SK-N-SH treated with all-trans-retinoic acid at 6 μM for 48 hours (cell line): ENCODE results near the gene POLR2E.

ENCODE experiments used
- ATAC-seq: fragments of 200-7000 bp; cut with Tn5 transposase; 3 replicates; pipeline ENCODE4 v1.9.1; 2020; ENCODE audit warnings: mild to moderate bottlenecking, moderate library complexity
- ARNTL ChIP-seq: fragments of 450-650 bp; formaldehyde crosslinking; IDR thresholded peaks from 2 replicates; pipeline ENCODE4 v1.5.0; 2020; ENCODE audit warnings: low read depth, mild to moderate bottlenecking, moderate library complexity, borderline replicate concordance
- BACH2 ChIP-seq: fragments of 250-450 bp; sonication (Bioruptor Pico); IDR thresholded peaks from 2 replicates; pipeline ENCODE4 v1.9.0; 2021; ENCODE audit warnings: mild to moderate bottlenecking, borderline replicate concordance
- CSDC2 ChIP-seq: fragments of 250-450 bp; sonication (Bioruptor Pico); IDR thresholded peaks from 2 replicates; pipeline ENCODE4 v1.5.0; 2020; ENCODE audit warnings: mild to moderate bottlenecking, moderate library complexity
- ESRRG ChIP-seq: fragments of 250-450 bp; sonication (Bioruptor Pico); IDR thresholded peaks from 2 replicates; pipeline ENCODE4 v1.6.1; 2021; ENCODE audit warnings: mild to moderate bottlenecking
- GLIS3 ChIP-seq: fragments of 250-450 bp; sonication (Bioruptor Pico); IDR thresholded peaks from 2 replicates; pipeline ENCODE4 v1.5.0; 2020; ENCODE audit warnings: mild to moderate bottlenecking, moderate library complexity
- ISL1 ChIP-seq: fragments of 250-450 bp; sonication (Bioruptor Pico); IDR thresholded peaks from 2 replicates; pipeline ENCODE4 v2.1.2; 2022; ENCODE audit warnings: mild to moderate bottlenecking, moderate library complexity
- OSR1 ChIP-seq: fragments of 250-450 bp; sonication (Bioruptor Pico); IDR thresholded peaks from 2 replicates; pipeline ENCODE4 v1.8.0; 2022; ENCODE audit warnings: moderate library complexity, mild to moderate bottlenecking, inconsistent platforms
- POU6F1 ChIP-seq: fragments of 250-450 bp; sonication (Bioruptor Pico); IDR thresholded peaks from 2 replicates; pipeline ENCODE4 v1.8.0; 2021; ENCODE audit warnings: low read depth, mild to moderate bottlenecking, moderate library complexity, borderline replicate concordance
- PPARA ChIP-seq: fragments of 250-450 bp; sonication (Bioruptor Pico); IDR thresholded peaks from 2 replicates; pipeline ENCODE4 v1.5.0; 2020; ENCODE audit warnings: mild to moderate bottlenecking, borderline replicate concordance
- RARB ChIP-seq: fragments of 250-450 bp; sonication (Bioruptor Pico); IDR thresholded peaks from 2 replicates; pipeline ENCODE4 v1.8.0; 2021; ENCODE audit warnings: mild to moderate bottlenecking, moderate library complexity
- SNAI2 ChIP-seq: fragments of 250-450 bp; sonication (Bioruptor Pico); IDR thresholded peaks from 2 replicates; pipeline ENCODE4 v1.5.0; 2020; ENCODE audit warnings: mild to moderate bottlenecking, moderate library complexity
- TCF4 ChIP-seq: fragments of 250-450 bp; sonication (Bioruptor Pico); IDR thresholded peaks from 2 replicates; pipeline ENCODE4 v1.8.0; 2021; ENCODE audit warnings: mild to moderate bottlenecking, moderate library complexity, borderline replicate concordance
- TOX ChIP-seq: fragments of 250-450 bp; sonication (Bioruptor Pico); IDR thresholded peaks from 2 replicates; pipeline ENCODE4 v1.8.0; 2021; ENCODE audit warnings: mild to moderate bottlenecking, moderate library complexity, borderline replicate concordance
- TSHZ2 ChIP-seq: fragments of 250-450 bp; sonication (Bioruptor Pico); IDR thresholded peaks from 2 replicates; pipeline ENCODE4 v1.5.0; 2020; ENCODE audit warnings: mild to moderate bottlenecking, moderate library complexity
- ZC3H10 ChIP-seq: fragments of 250-450 bp; sonication (Bioruptor Pico); IDR thresholded peaks from 2 replicates; pipeline ENCODE4 v1.5.1; 2021; ENCODE audit warnings: mild to moderate bottlenecking, moderate library complexity
- ZFP3 ChIP-seq: fragments of 250-450 bp; sonication (Bioruptor Pico); IDR thresholded peaks from 2 replicates; pipeline ENCODE4 v1.5.0; 2020; ENCODE audit warnings: mild to moderate bottlenecking, moderate library complexity
- ZFP30 ChIP-seq: fragments of 450-650 bp; formaldehyde crosslinking; IDR thresholded peaks from 2 replicates; pipeline ENCODE4 v1.5.0; 2022; ENCODE audit warnings: mild to moderate bottlenecking, moderate library complexity
- ZNF565 ChIP-seq: fragments of 450-650 bp; formaldehyde crosslinking; conservative IDR thresholded peaks from 2 replicates; pipeline ENCODE4 v1.5.0; 2020; ENCODE audit warnings: low read depth, mild to moderate bottlenecking, moderate library complexity
- ZNF70 ChIP-seq: fragments of 450-650 bp; formaldehyde crosslinking; IDR thresholded peaks from 2 replicates; pipeline ENCODE4 v1.5.0; 2020; ENCODE audit warnings: mild to moderate bottlenecking, moderate library complexity
- ZNF8 ChIP-seq: fragments of 450-650 bp; formaldehyde crosslinking; IDR thresholded peaks from 2 replicates; pipeline ENCODE4 v1.5.0; 2020; ENCODE audit warnings: mild to moderate bottlenecking, moderate library complexity
- TF ChIP-seq, protein P1 (sequence below): fragments of 250-450 bp; sonication (Bioruptor Pico); IDR thresholded peaks from 2 replicates; pipeline ENCODE4 v1.8.0; 2020; ENCODE audit warnings: mild to moderate bottlenecking, moderate library complexity, borderline replicate concordance
- TF ChIP-seq, protein P2 (sequence below): fragments of 250-450 bp; sonication (Bioruptor Pico); IDR thresholded peaks from 2 replicates; pipeline ENCODE4 v1.5.1; 2021; ENCODE audit warnings: mild to moderate bottlenecking, moderate library complexity
- TF ChIP-seq, protein P3 (sequence below): fragments of 250-450 bp; sonication (Bioruptor Pico); IDR thresholded peaks from 2 replicates; pipeline ENCODE4 v1.5.1; 2020; ENCODE audit warnings: low read depth, mild to moderate bottlenecking, moderate library complexity

The POLR2E gene

DNA sequence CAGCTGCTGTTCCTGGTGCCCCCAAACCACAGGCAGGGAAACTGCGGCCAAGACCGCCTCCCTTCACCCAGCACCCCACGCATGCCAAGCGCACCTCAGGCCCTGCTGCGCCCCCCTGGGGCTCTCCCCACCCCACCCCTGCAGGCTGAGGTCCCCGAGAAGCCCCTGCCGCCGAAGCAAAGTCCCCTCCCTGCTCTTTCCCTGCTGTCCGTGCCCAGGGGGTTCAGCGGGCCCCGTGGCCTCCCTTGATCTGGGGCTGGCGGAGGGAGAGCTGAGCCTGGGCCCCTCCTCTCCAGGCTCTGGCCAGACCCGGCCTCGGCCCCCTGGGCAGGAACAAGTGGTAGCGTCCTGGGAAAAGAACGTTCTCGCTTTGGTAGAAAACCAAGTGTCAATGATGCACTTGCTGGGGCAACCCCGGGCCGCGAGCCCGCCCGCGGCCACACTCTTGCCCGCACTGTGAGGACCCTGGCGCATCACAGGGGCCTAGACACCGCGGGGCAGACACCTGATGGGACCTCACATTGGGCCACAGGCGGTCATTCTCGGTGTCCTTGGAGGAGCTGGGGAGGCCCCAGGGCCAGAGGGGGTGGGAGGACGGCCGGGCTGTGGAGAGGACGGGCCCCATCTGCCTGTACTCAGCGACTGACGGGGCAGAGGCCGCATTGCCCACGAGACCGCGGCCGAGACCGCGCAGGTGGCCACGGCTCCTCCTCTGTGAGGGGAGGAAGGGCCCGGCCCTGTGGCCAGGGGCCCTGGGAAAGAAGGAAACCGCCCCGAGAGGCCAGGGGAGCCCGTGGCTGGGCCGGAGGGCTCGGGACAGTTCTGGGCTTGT lies 37.6 kb upstream of the POLR2E start:
- TF ChIP-seq ARNTL (CRISPR knock-in tag) (no peak), ZNF70 (CRISPR knock-in tag) (no peak), ESRRG (CRISPR knock-in tag) (no peak), GLIS3 (CRISPR knock-in tag) (no peak), ZFP30 (CRISPR knock-in tag) (no peak), ZC3H10 (CRISPR knock-in tag) (no peak), TSHZ2 (CRISPR knock-in tag) (no peak), PPARA (CRISPR knock-in tag) (no peak), ZNF8 (CRISPR knock-in tag) (no peak), ISL1 (CRISPR knock-in tag) (no peak), TCF4 (CRISPR knock-in tag) (no peak), POU6F1 (CRISPR knock-in tag) (no peak), CSDC2 (CRISPR knock-in tag) (no peak), SNAI2 (no peak)
- TF ChIP-seq, protein P1, sequence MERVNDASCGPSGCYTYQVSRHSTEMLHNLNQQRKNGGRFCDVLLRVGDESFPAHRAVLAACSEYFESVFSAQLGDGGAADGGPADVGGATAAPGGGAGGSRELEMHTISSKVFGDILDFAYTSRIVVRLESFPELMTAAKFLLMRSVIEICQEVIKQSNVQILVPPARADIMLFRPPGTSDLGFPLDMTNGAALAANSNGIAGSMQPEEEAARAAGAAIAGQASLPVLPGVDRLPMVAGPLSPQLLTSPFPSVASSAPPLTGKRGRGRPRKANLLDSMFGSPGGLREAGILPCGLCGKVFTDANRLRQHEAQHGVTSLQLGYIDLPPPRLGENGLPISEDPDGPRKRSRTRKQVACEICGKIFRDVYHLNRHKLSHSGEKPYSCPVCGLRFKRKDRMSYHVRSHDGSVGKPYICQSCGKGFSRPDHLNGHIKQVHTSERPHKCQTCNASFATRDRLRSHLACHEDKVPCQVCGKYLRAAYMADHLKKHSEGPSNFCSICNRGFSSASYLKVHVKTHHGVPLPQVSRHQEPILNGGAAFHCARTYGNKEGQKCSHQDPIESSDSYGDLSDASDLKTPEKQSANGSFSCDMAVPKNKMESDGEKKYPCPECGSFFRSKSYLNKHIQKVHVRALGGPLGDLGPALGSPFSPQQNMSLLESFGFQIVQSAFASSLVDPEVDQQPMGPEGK (CRISPR knock-in tag): no peak
- TF ChIP-seq, protein P2, sequence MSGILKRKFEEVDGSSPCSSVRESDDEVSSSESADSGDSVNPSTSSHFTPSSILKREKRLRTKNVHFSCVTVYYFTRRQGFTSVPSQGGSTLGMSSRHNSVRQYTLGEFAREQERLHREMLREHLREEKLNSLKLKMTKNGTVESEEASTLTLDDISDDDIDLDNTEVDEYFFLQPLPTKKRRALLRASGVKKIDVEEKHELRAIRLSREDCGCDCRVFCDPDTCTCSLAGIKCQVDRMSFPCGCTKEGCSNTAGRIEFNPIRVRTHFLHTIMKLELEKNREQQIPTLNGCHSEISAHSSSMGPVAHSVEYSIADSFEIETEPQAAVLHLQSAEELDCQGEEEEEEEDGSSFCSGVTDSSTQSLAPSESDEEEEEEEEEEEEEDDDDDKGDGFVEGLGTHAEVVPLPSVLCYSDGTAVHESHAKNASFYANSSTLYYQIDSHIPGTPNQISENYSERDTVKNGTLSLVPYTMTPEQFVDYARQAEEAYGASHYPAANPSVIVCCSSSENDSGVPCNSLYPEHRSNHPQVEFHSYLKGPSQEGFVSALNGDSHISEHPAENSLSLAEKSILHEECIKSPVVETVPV (CRISPR knock-in tag): no peak
- no peak for ATAC-seq

DNA sequence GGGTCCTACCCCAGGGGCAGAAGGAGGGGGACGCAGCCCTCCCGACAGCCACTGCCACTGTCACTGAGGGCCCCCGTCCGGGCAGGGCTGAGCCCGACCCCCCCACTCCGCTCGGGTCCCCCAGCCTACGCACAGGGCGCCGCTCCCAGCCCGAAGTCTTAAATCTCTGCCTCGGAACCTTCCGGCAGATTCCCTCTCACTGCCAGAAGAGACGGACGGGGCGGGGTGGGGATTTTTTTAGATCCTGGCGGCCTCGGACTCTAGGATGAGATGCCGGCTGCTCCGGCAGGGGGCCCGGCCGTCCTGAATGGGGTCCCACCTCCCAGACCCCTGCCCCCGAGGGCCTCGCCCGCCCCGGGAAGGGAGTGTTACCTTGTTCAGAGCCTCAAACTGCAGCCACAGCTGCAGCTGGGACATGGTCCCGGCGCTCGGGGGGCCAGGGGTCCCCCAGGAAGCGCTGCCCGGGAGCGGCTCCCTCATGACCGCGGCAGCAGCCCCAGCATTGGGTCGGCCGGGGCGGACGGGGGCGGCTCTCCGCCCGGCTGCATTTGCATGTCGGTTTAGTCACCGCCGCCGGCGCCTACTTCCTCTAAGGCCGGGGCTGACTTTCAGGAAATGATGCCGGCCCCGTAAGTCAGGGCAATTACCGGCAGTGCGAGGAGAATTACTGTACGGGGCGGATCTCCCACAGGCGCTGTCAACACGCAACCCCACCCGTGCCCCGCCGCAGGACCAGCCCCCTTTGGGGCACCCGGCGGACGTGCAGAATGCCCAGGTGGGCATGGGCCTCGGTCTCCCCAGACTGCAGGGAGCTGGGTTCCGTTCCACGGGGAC lies 36.8 kb upstream of the POLR2E start:
- TF ChIP-seq ZC3H10 (CRISPR knock-in tag): no peak
- no peak for TF ChIP-seq BACH2 (CRISPR knock-in tag)
- no peak for TF ChIP-seq GLIS3 (CRISPR knock-in tag)
- no peak for TF ChIP-seq CSDC2 (CRISPR knock-in tag)
- no peak for TF ChIP-seq ESRRG (CRISPR knock-in tag)
- no peak for TF ChIP-seq ZNF565 (CRISPR knock-in tag)
- TF ChIP-seq, protein P3, sequence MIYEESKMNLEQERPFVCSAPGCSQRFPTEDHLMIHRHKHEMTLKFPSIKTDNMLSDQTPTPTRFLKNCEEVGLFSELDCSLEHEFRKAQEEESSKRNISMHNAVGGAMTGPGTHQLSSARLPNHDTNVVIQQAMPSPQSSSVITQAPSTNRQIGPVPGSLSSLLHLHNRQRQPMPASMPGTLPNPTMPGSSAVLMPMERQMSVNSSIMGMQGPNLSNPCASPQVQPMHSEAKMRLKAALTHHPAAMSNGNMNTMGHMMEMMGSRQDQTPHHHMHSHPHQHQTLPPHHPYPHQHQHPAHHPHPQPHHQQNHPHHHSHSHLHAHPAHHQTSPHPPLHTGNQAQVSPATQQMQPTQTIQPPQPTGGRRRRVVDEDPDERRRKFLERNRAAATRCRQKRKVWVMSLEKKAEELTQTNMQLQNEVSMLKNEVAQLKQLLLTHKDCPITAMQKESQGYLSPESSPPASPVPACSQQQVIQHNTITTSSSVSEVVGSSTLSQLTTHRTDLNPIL (CRISPR knock-in tag): no peak
- TF ChIP-seq ISL1 (CRISPR knock-in tag): no peak
- TF ChIP-seq ZFP3 (CRISPR knock-in tag): no peak
- TF ChIP-seq SNAI2: no peak
- TF ChIP-seq ARNTL (CRISPR knock-in tag): no peak
- no peak for TF ChIP-seq ZNF8 (CRISPR knock-in tag)
- TF ChIP-seq OSR1 (CRISPR knock-in tag): no peak
- TF ChIP-seq, protein P1 (CRISPR knock-in tag): no peak
- TF ChIP-seq, protein P2 (CRISPR knock-in tag): no peak
- TF ChIP-seq RARB: no peak
- no peak for TF ChIP-seq PPARA (CRISPR knock-in tag)
- no peak for TF ChIP-seq TOX (CRISPR knock-in tag)
- no peak for ATAC-seq
